WTC11 (cell line): ENCODE results near the gene ATP5IF1. TPM values are rescaled to one million over a fixed set of nuclear protein-coding genes. Genes with fewer than 3 reads are reported as not detected.

Experiments used
- ATAC-seq: fragments of 200-7000 bp; cut with Tn5 transposase; 2 replicates; pipeline ENCODE4 v1.10.0; 2021; ENCODE audit warnings: mild to moderate bottlenecking, moderate library complexity
- CTCF ChIA-PET: fragments of 300-600 bp; sonication (Branson Sonifier 250); formaldehyde crosslinking; loops from one replicate; lab custom pipeline; 2021; ENCODE audit warnings: antibody characterized with exemption; lab: Charles Lee
- POLR2A ChIA-PET: fragments of 350-600 bp; sonication (Branson Sonifier 250); formaldehyde crosslinking; loops from one replicate; lab custom pipeline; 2021; ENCODE audit warnings: antibody characterized with exemption; lab: Charles Lee
- DNase-seq: peaks from one replicate; pipeline ENCODE4 v3.0.0; 2021; ENCODE audit warnings: low spot score
- H3K27ac Mint-ChIP-seq: 2 replicates; pipeline ENCODE4 v1.8.0; 2021; ENCODE audit warnings: mixed read lengths
- H3K27me3 Mint-ChIP-seq: 2 replicates; pipeline ENCODE4 v1.8.0; 2021; ENCODE audit warnings: low read depth, mild to moderate bottlenecking, moderate library complexity, mixed read lengths
- H3K36me3 Mint-ChIP-seq: 2 replicates; pipeline ENCODE4 v1.8.0; 2021; ENCODE audit warnings: mixed read lengths
- H3K4me1 Mint-ChIP-seq: 2 replicates; pipeline ENCODE4 v1.8.0; 2022; ENCODE audit warnings: mixed read lengths
- H3K4me3 Mint-ChIP-seq: 2 replicates; pipeline ENCODE4 v1.8.0; 2021; ENCODE audit warnings: mild to moderate bottlenecking, moderate library complexity, mixed read lengths
- H3K9me3 Mint-ChIP-seq: 2 replicates; pipeline ENCODE4 v1.8.0; 2021; ENCODE audit warnings: mixed read lengths
- ATF1 ChIP-seq: sonication (generic); formaldehyde crosslinking; IDR thresholded peaks from 2 replicates; pipeline ENCODE4 v1.8.1; 2023; ENCODE audit warnings: mild to moderate bottlenecking, moderate library complexity, missing genetic modification reagents
- EMX1 ChIP-seq: fragments of 250-450 bp; sonication (Bioruptor Pico); IDR thresholded peaks from 2 replicates; pipeline ENCODE4 v1.8.0; 2021; ENCODE audit warnings: mild to moderate bottlenecking
- GABPB1 ChIP-seq: sonication (generic); formaldehyde crosslinking; IDR thresholded peaks from 2 replicates; pipeline ENCODE4 v1.8.1; 2023; ENCODE audit warnings: mild to moderate bottlenecking, missing genetic modification reagents
- JAZF1 ChIP-seq: fragments of 250-450 bp; sonication (Bioruptor Pico); IDR thresholded peaks from 2 replicates; pipeline ENCODE4 v1.9.0; 2021; ENCODE audit warnings: moderate library complexity, mild to moderate bottlenecking, inconsistent platforms
- JUN ChIP-seq: sonication (generic); formaldehyde crosslinking; IDR thresholded peaks from 2 replicates; pipeline ENCODE4 v1.8.0; 2023; ENCODE audit warnings: mild to moderate bottlenecking, missing genetic modification reagents
- NFATC4 ChIP-seq: fragments of 250-450 bp; sonication (Bioruptor Pico); IDR thresholded peaks from 2 replicates; pipeline ENCODE4 v1.9.0; 2021; ENCODE audit warnings: mild to moderate bottlenecking
- NR2C2 ChIP-seq: sonication (generic); formaldehyde crosslinking; IDR thresholded peaks from 2 replicates; pipeline ENCODE4 v1.8.0; 2022; ENCODE audit warnings: mild to moderate bottlenecking, missing genetic modification reagents
- RELA ChIP-seq: sonication (generic); formaldehyde crosslinking; IDR thresholded peaks from 2 replicates; pipeline ENCODE4 v1.8.1; 2022; ENCODE audit warnings: missing genetic modification reagents, mild to moderate bottlenecking, borderline replicate concordance
- SOX15 ChIP-seq: fragments of 250-450 bp; sonication (Bioruptor Pico); IDR thresholded peaks from 2 replicates; pipeline ENCODE4 v1.9.0; 2021; ENCODE audit warnings: mild to moderate bottlenecking
- TCF7 ChIP-seq: sonication (generic); formaldehyde crosslinking; IDR thresholded peaks from 2 replicates; pipeline ENCODE4 v1.8.0; 2022; ENCODE audit warnings: mild to moderate bottlenecking, low read depth, missing genetic modification reagents, moderate library complexity
- TP53 ChIP-seq: sonication (generic); formaldehyde crosslinking; IDR thresholded peaks from 2 replicates; pipeline ENCODE4 v1.8.1; 2023; ENCODE audit warnings: mild to moderate bottlenecking, missing genetic modification reagents
- ZNF416 ChIP-seq: fragments of 250-450 bp; sonication (Bioruptor Pico); IDR thresholded peaks from 2 replicates; pipeline ENCODE4 v1.9.0; 2021; ENCODE audit warnings: mild to moderate bottlenecking, inconsistent platforms
- total RNA-seq: library from RNA; stranded (reverse); gene quantifications from 3 replicates; pipeline ENCODE4 v1.2.3, GENCODE V29; 2021
- TF ChIP-seq, protein P1 (sequence below): sonication (generic); formaldehyde crosslinking; IDR thresholded peaks from 2 replicates; pipeline ENCODE4 v1.8.0; 2022; ENCODE audit warnings: mild to moderate bottlenecking, missing genetic modification reagents
- TF ChIP-seq, protein P2 (sequence below): sonication (generic); formaldehyde crosslinking; IDR thresholded peaks from 2 replicates; pipeline ENCODE4 v1.8.0; 2022; ENCODE audit warnings: mild to moderate bottlenecking, missing genetic modification reagents
- TF ChIP-seq, protein P3 (sequence below): sonication (generic); formaldehyde crosslinking; IDR thresholded peaks from 2 replicates; pipeline ENCODE4 v1.8.1; 2022; ENCODE audit warnings: mild to moderate bottlenecking, missing genetic modification reagents, moderate library complexity, borderline replicate concordance
- TF ChIP-seq, protein P4 (sequence below): sonication (generic); formaldehyde crosslinking; IDR thresholded peaks from 2 replicates; pipeline ENCODE4 v1.8.0; 2023; ENCODE audit warnings: mild to moderate bottlenecking, missing genetic modification reagents
- TF ChIP-seq, protein P5 (sequence below): sonication (generic); formaldehyde crosslinking; IDR thresholded peaks from 2 replicates; pipeline ENCODE4 v1.8.1; 2022; ENCODE audit warnings: mild to moderate bottlenecking, moderate library complexity, missing genetic modification reagents
- TF ChIP-seq, protein P6 (sequence below): sonication (generic); formaldehyde crosslinking; IDR thresholded peaks from 2 replicates; pipeline ENCODE4 v1.8.0; 2022; ENCODE audit warnings: mild to moderate bottlenecking, missing genetic modification reagents

The ATP5IF1 gene
- total RNA-seq, 1 experiment from 2014 or later, result 201 TPM

DNA sequence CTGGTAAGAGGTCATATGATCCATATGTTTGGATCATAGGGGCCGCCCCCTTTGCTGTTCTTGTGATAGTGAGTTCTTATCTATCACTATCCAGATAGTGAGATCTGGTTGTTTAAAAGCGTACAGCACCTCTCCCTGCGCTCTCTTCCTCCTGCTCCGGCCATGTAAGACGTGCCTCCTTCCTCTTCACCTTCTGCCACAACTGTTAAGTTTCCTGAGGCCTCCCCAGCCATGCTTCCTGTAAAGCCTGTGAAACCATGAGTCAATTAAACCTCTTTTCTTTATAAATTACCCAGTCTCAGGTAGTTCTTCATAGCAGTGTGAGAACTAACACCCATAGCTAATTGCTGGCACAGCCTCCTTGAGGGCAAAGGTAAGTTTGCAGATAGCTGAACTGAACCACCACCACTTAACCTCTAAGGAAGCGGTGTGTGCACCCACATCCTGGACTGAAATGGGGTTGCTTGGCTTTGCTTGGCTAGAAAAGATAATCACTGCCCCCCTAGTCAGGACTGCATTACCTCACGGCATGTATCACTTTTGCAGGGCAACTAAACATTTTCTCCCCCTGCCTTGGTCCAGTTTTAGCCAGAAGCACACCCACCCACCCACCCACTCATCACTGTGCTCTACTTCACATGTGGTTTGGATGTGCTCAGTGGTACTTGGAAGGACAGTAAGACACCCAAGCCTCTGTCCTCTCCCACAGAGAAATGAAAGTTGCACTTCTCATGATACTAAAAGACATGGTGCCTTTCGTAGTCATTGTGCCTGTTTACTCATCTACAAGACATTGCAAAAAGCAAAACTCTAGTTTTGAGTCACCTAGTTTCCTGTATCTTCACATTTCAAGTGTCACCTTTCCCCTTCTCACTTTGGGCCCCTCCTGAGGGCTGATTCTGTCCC lies 36.3 kb upstream of the ATP5IF1 start:
- no peak for DNase-seq
- no peaks in the 10 kb centered on the region for H3K9me3 Mint-ChIP-seq
- no peaks in the 10 kb centered on the region for H3K27me3 Mint-ChIP-seq
- no peak overlapping the region for H3K27ac Mint-ChIP-seq
- POLR2A ChIA-PET, result no interaction called here
- no peak for ATAC-seq
- peaks cover 39% of the 10 kb centered on the region for H3K36me3 Mint-ChIP-seq
- peaks cover 21% of the 10 kb centered on the region for H3K4me1 Mint-ChIP-seq
- H3K4me3 Mint-ChIP-seq, result no peak overlapping the region
- no peak for TF ChIP-seq TP53 (CRISPR knock-in tag)
- TF ChIP-seq JAZF1, result no peak
- TF ChIP-seq NR2C2 (CRISPR knock-in tag), result no peak
- TF ChIP-seq TCF7 (CRISPR knock-in tag), result no peak
- no peak for TF ChIP-seq EMX1 (CRISPR knock-in tag)
- no peak for TF ChIP-seq ZNF416
- no peak for TF ChIP-seq SOX15 (CRISPR knock-in tag)
- TF ChIP-seq, protein P1, sequence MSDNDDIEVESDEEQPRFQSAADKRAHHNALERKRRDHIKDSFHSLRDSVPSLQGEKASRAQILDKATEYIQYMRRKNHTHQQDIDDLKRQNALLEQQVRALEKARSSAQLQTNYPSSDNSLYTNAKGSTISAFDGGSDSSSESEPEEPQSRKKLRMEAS (CRISPR knock-in tag), result no peak
- no peak for TF ChIP-seq RELA (CRISPR knock-in tag)
- TF ChIP-seq JUN (CRISPR knock-in tag), result no peak
- TF ChIP-seq, protein P2, sequence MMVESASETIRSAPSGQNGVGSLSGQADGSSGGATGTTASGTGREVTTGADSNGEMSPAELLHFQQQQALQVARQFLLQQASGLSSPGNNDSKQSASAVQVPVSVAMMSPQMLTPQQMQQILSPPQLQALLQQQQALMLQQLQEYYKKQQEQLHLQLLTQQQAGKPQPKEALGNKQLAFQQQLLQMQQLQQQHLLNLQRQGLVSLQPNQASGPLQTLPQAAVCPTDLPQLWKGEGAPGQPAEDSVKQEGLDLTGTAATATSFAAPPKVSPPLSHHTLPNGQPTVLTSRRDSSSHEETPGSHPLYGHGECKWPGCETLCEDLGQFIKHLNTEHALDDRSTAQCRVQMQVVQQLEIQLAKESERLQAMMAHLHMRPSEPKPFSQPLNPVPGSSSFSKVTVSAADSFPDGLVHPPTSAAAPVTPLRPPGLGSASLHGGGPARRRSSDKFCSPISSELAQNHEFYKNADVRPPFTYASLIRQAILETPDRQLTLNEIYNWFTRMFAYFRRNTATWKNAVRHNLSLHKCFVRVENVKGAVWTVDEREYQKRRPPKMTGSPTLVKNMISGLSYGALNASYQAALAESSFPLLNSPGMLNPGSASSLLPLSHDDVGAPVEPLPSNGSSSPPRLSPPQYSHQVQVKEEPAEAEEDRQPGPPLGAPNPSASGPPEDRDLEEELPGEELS (CRISPR knock-in tag), result no peak
- no peak for TF ChIP-seq ATF1
- TF ChIP-seq, protein P3, sequence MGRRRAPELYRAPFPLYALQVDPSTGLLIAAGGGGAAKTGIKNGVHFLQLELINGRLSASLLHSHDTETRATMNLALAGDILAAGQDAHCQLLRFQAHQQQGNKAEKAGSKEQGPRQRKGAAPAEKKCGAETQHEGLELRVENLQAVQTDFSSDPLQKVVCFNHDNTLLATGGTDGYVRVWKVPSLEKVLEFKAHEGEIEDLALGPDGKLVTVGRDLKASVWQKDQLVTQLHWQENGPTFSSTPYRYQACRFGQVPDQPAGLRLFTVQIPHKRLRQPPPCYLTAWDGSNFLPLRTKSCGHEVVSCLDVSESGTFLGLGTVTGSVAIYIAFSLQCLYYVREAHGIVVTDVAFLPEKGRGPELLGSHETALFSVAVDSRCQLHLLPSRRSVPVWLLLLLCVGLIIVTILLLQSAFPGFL, result no peak
- no peak for TF ChIP-seq NFATC4
- TF ChIP-seq, protein P4, sequence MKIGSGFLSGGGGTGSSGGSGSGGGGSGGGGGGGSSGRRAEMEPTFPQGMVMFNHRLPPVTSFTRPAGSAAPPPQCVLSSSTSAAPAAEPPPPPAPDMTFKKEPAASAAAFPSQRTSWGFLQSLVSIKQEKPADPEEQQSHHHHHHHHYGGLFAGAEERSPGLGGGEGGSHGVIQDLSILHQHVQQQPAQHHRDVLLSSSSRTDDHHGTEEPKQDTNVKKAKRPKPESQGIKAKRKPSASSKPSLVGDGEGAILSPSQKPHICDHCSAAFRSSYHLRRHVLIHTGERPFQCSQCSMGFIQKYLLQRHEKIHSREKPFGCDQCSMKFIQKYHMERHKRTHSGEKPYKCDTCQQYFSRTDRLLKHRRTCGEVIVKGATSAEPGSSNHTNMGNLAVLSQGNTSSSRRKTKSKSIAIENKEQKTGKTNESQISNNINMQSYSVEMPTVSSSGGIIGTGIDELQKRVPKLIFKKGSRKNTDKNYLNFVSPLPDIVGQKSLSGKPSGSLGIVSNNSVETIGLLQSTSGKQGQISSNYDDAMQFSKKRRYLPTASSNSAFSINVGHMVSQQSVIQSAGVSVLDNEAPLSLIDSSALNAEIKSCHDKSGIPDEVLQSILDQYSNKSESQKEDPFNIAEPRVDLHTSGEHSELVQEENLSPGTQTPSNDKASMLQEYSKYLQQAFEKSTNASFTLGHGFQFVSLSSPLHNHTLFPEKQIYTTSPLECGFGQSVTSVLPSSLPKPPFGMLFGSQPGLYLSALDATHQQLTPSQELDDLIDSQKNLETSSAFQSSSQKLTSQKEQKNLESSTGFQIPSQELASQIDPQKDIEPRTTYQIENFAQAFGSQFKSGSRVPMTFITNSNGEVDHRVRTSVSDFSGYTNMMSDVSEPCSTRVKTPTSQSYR (CRISPR knock-in tag), result no peak
- TF ChIP-seq, protein P5, sequence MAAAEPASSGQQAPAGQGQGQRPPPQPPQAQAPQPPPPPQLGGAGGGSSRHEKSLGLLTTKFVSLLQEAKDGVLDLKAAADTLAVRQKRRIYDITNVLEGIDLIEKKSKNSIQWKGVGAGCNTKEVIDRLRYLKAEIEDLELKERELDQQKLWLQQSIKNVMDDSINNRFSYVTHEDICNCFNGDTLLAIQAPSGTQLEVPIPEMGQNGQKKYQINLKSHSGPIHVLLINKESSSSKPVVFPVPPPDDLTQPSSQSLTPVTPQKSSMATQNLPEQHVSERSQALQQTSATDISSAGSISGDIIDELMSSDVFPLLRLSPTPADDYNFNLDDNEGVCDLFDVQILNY (CRISPR knock-in tag), result no peak
- TF ChIP-seq, protein P6, sequence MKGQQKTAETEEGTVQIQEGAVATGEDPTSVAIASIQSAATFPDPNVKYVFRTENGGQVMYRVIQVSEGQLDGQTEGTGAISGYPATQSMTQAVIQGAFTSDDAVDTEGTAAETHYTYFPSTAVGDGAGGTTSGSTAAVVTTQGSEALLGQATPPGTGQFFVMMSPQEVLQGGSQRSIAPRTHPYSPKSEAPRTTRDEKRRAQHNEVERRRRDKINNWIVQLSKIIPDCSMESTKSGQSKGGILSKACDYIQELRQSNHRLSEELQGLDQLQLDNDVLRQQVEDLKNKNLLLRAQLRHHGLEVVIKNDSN (CRISPR knock-in tag), result no peak
- no peak for TF ChIP-seq GABPB1
- CTCF ChIA-PET, result no interaction called here
